ENCODE measurements around the gene GSX2.

GRCh38 chr4:54140287-54140686, 40.3 kb downstream of the GSX2 start:
- TF ChIP-seq EZH2 (IDR thresholded peaks at IDR 0.05) (no peak), POLR2AphosphoS5 (IDR thresholded peaks at IDR 0.05; ENCODE audit: borderline replicate concordance, low read depth, low read length) (no peak), FOXP2 (optimal IDR thresholded peaks at IDR 0.05; ENCODE audit: control extremely low read depth, extremely low read length, insufficient read depth) (no peak)
